ENCODE results near the gene TMEM9.

DNA sequence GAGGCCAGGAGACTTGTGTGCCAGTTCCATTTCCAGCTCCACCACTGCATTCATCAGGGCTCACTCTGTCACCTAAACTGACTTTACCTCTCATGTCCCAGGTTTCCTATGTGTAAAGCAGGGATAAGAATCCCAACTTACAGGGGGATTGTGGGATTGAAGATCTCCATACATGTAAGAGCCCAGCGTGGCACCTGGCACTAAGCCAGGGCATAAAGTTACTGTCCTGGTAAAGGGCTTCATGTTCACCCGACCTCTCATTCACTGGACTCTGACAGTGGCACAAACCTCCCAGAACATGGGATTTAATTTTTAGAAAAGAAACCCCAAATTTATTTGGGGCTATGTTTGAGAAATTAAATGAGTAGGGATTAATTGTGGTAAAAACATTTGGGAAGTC, 27.5 kb upstream of the TMEM9 start:
- TF ChIP-seq, protein P1, sequence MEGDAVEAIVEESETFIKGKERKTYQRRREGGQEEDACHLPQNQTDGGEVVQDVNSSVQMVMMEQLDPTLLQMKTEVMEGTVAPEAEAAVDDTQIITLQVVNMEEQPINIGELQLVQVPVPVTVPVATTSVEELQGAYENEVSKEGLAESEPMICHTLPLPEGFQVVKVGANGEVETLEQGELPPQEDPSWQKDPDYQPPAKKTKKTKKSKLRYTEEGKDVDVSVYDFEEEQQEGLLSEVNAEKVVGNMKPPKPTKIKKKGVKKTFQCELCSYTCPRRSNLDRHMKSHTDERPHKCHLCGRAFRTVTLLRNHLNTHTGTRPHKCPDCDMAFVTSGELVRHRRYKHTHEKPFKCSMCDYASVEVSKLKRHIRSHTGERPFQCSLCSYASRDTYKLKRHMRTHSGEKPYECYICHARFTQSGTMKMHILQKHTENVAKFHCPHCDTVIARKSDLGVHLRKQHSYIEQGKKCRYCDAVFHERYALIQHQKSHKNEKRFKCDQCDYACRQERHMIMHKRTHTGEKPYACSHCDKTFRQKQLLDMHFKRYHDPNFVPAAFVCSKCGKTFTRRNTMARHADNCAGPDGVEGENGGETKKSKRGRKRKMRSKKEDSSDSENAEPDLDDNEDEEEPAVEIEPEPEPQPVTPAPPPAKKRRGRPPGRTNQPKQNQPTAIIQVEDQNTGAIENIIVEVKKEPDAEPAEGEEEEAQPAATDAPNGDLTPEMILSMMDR (IDR thresholded peaks at IDR 0.05): no peak
- no peak for TF ChIP-seq POLR2A (IDR thresholded peaks at IDR 0.05)
- TF ChIP-seq POLR2AphosphoS5 (IDR thresholded peaks at IDR 0.05): no peak
- no peak for TF ChIP-seq EP300 (IDR thresholded peaks at IDR 0.05)

Measured in stomach (tissue), 4 donors.